HEK293 (cell line): ENCODE data around the gene FANCE.

Source experiments
- CTCF ChIA-PET: fragments of 350-600 bp; formaldehyde crosslinking; extraction: SDS; loops from one replicate; lab custom pipeline; 2021; ENCODE audit warnings: antibody characterized with exemption; lab: Yijun Ruan, JAX
- POLR2A ChIA-PET: fragments of 300-600 bp; formaldehyde crosslinking; extraction: SDS; loops from one replicate; lab custom pipeline; 2020; ENCODE audit warnings: antibody characterized with exemption, inconsistent platforms; lab: Yijun Ruan, JAX
- H3K27ac ChIP-seq: fragments of 200-500 bp; sonication (Bioruptor generic); 2 replicates; pipeline ENCODE4 v1.5.1; 2014; ENCODE audit warnings: low read depth, low read length, control low read depth, inconsistent platforms; ENCODE audit errors: extremely low read depth
- H3K36me3 ChIP-seq, 2 experiments: fragments of 200-500 bp in 1 of 2; sonication (Bioruptor generic) in 1 of 2; 1 replicate in 1 of 2; 2 replicates in 1 of 2; pipeline ENCODE4 v1.5.1; 2014 to 2017; ENCODE audit warnings: inconsistent platforms in 2 of 2, low read length in 2 of 2; ENCODE audit not compliant: control insufficient read depth in 2 of 2, insufficient read depth in 1 of 2
- H3K4me1 ChIP-seq: fragments of 200-500 bp; sonication (Bioruptor generic); 2 replicates; pipeline ENCODE4 v1.5.1; 2014; ENCODE audit warnings: mild to moderate bottlenecking, low read length, inconsistent platforms; ENCODE audit not compliant: control insufficient read depth, insufficient read depth
- H3K4me3 ChIP-seq: 2 replicates; pipeline ENCODE4 v1.5.1; 2011; ENCODE audit warnings: low read depth, mild to moderate bottlenecking, control low read depth, low read length, moderate library complexity
- H3K9me3 ChIP-seq: fragments of 200-500 bp; sonication (Bioruptor generic); 2 replicates; pipeline ENCODE4 v1.5.1; 2014; ENCODE audit warnings: low read depth, low read length, inconsistent platforms; ENCODE audit not compliant: control insufficient read depth, insufficient read depth
- ATF2 ChIP-seq: fragments of 450-650 bp; formaldehyde crosslinking; IDR thresholded peaks from 2 replicates; pipeline ENCODE4 v1.5.1; 2016; ENCODE audit warnings: missing biosample characterization, missing genetic modification characterization, low read depth
- GLI4 ChIP-seq: fragments of 450-650 bp; formaldehyde crosslinking; IDR thresholded peaks from 2 replicates; pipeline ENCODE4 v1.5.1; 2016; ENCODE audit warnings: missing biosample characterization, missing genetic modification characterization
- HOXC10 ChIP-seq: sonication (generic); formaldehyde crosslinking; IDR thresholded peaks from 2 replicates; pipeline ENCODE4 v1.8.1; 2023; ENCODE audit warnings: mild to moderate bottlenecking, missing genetic modification reagents
- SP7 ChIP-seq: fragments of 450-650 bp; formaldehyde crosslinking; IDR thresholded peaks from 2 replicates; pipeline ENCODE4 v1.5.1; 2016; ENCODE audit warnings: missing biosample characterization, missing genetic modification characterization
- TRIM28 ChIP-seq: IDR thresholded peaks from 2 replicates; pipeline ENCODE4 v1.6.1; 2011; ENCODE audit warnings: low read length, control low read depth, borderline replicate concordance
- WT1 ChIP-seq: fragments of 450-650 bp; formaldehyde crosslinking; IDR thresholded peaks from 2 replicates; pipeline ENCODE4 v1.5.1; 2016; ENCODE audit warnings: missing biosample characterization, missing genetic modification characterization
- YY2 ChIP-seq: fragments of 450-650 bp; formaldehyde crosslinking; IDR thresholded peaks from 2 replicates; pipeline ENCODE4 v1.5.1; 2016; ENCODE audit warnings: missing biosample characterization, missing genetic modification characterization
- ZBTB7A ChIP-seq: fragments of 450-650 bp; formaldehyde crosslinking; IDR thresholded peaks from 2 replicates; pipeline ENCODE4 v1.5.1; 2016; ENCODE audit warnings: low read depth, missing biosample characterization, missing genetic modification characterization
- ZBTB8A ChIP-seq: fragments of 450-650 bp; formaldehyde crosslinking; IDR thresholded peaks from 2 replicates; pipeline ENCODE4 v1.5.1; 2016; ENCODE audit warnings: missing biosample characterization, missing genetic modification characterization
- ZFP41 ChIP-seq: fragments of 450-650 bp; formaldehyde crosslinking; IDR thresholded peaks from 2 replicates; pipeline ENCODE4 v1.5.1; 2016; ENCODE audit warnings: missing biosample characterization, missing genetic modification characterization, borderline replicate concordance
- ZIC2 ChIP-seq: fragments of 450-650 bp; formaldehyde crosslinking; IDR thresholded peaks from 2 replicates; pipeline ENCODE4 v1.5.1; 2016; ENCODE audit warnings: missing biosample characterization, missing genetic modification characterization
- ZNF132 ChIP-seq: fragments of 450-650 bp; formaldehyde crosslinking; IDR thresholded peaks from 2 replicates; pipeline ENCODE4 v1.5.1; 2017; ENCODE audit warnings: missing biosample characterization, missing genetic modification characterization, borderline replicate concordance
- ZNF2 ChIP-seq: fragments of 450-650 bp; formaldehyde crosslinking; IDR thresholded peaks from 2 replicates; pipeline ENCODE4 v1.5.1; 2016; ENCODE audit warnings: missing biosample characterization, missing genetic modification characterization
- ZNF248 ChIP-seq: fragments of 450-650 bp; formaldehyde crosslinking; IDR thresholded peaks from 2 replicates; pipeline ENCODE4 v1.5.1; 2017; ENCODE audit warnings: missing biosample characterization, missing genetic modification characterization
- ZNF266 ChIP-seq: fragments of 450-650 bp; formaldehyde crosslinking; IDR thresholded peaks from 2 replicates; pipeline ENCODE4 v1.5.1; 2016; ENCODE audit warnings: missing biosample characterization, missing genetic modification characterization, low read depth
- ZNF354C ChIP-seq: fragments of 450-650 bp; formaldehyde crosslinking; IDR thresholded peaks from 2 replicates; pipeline ENCODE4 v1.5.1; 2016; ENCODE audit warnings: missing biosample characterization, missing genetic modification characterization, low read depth, borderline replicate concordance
- ZNF394 ChIP-seq: fragments of 450-650 bp; formaldehyde crosslinking; IDR thresholded peaks from 2 replicates; pipeline ENCODE4 v1.5.1; 2016; ENCODE audit warnings: missing biosample characterization, missing genetic modification characterization, mild to moderate bottlenecking, moderate library complexity, borderline replicate concordance
- ZNF416 ChIP-seq: fragments of 450-650 bp; formaldehyde crosslinking; IDR thresholded peaks from 2 replicates; pipeline ENCODE4 v1.5.1; 2016; ENCODE audit warnings: missing biosample characterization, missing genetic modification characterization
- ZNF623 ChIP-seq: fragments of 450-650 bp; formaldehyde crosslinking; IDR thresholded peaks from 2 replicates; pipeline ENCODE4 v1.5.1; 2016; ENCODE audit warnings: missing biosample characterization, missing genetic modification characterization
- ZNF776 ChIP-seq: fragments of 450-650 bp; formaldehyde crosslinking; IDR thresholded peaks from 2 replicates; pipeline ENCODE4 v1.5.0; 2017; ENCODE audit warnings: missing biosample characterization, missing genetic modification characterization, borderline replicate concordance
- TF ChIP-seq, protein P1 (sequence below): fragments of 450-650 bp; formaldehyde crosslinking; IDR thresholded peaks from 2 replicates; pipeline ENCODE4 v1.5.1; 2016; ENCODE audit warnings: missing biosample characterization, missing genetic modification characterization
- TF ChIP-seq, protein P2 (sequence below): fragments of 450-650 bp; formaldehyde crosslinking; IDR thresholded peaks from 2 replicates; pipeline ENCODE4 v1.5.1; 2016; ENCODE audit warnings: missing biosample characterization, missing genetic modification characterization
- TF ChIP-seq, protein P3 (sequence below): fragments of 450-650 bp; formaldehyde crosslinking; IDR thresholded peaks from 2 replicates; pipeline ENCODE4 v1.5.1; 2017; ENCODE audit warnings: missing biosample characterization, missing genetic modification characterization

FANCE gene

GRCh38 chr6:35409245-35409644 is 42.9 kb upstream of the FANCE start:
- no peak overlapping the region for H3K4me3 ChIP-seq
- TF ChIP-seq TRIM28 = no peak
- no peak for TF ChIP-seq ZNF623 (tag by site-specific recombination)
- TF ChIP-seq, protein P1, sequence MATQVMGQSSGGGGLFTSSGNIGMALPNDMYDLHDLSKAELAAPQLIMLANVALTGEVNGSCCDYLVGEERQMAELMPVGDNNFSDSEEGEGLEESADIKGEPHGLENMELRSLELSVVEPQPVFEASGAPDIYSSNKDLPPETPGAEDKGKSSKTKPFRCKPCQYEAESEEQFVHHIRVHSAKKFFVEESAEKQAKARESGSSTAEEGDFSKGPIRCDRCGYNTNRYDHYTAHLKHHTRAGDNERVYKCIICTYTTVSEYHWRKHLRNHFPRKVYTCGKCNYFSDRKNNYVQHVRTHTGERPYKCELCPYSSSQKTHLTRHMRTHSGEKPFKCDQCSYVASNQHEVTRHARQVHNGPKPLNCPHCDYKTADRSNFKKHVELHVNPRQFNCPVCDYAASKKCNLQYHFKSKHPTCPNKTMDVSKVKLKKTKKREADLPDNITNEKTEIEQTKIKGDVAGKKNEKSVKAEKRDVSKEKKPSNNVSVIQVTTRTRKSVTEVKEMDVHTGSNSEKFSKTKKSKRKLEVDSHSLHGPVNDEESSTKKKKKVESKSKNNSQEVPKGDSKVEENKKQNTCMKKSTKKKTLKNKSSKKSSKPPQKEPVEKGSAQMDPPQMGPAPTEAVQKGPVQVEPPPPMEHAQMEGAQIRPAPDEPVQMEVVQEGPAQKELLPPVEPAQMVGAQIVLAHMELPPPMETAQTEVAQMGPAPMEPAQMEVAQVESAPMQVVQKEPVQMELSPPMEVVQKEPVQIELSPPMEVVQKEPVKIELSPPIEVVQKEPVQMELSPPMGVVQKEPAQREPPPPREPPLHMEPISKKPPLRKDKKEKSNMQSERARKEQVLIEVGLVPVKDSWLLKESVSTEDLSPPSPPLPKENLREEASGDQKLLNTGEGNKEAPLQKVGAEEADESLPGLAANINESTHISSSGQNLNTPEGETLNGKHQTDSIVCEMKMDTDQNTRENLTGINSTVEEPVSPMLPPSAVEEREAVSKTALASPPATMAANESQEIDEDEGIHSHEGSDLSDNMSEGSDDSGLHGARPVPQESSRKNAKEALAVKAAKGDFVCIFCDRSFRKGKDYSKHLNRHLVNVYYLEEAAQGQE (tag by site-specific recombination) = no peak
- no peak for TF ChIP-seq ZNF2 (tag by site-specific recombination)
- TF ChIP-seq SP7 = no peak
- no peak for TF ChIP-seq ZBTB7A (tag by site-specific recombination)
- TF ChIP-seq, protein P2, sequence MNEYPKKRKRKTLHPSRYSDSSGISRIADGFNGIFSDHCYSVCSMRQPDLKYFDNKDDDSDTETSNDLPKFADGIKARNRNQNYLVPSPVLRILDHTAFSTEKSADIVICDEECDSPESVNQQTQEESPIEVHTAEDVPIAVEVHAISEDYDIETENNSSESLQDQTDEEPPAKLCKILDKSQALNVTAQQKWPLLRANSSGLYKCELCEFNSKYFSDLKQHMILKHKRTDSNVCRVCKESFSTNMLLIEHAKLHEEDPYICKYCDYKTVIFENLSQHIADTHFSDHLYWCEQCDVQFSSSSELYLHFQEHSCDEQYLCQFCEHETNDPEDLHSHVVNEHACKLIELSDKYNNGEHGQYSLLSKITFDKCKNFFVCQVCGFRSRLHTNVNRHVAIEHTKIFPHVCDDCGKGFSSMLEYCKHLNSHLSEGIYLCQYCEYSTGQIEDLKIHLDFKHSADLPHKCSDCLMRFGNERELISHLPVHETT = no peak
- TF ChIP-seq ATF2 (tag by site-specific recombination) = no peak
- TF ChIP-seq, protein P3, sequence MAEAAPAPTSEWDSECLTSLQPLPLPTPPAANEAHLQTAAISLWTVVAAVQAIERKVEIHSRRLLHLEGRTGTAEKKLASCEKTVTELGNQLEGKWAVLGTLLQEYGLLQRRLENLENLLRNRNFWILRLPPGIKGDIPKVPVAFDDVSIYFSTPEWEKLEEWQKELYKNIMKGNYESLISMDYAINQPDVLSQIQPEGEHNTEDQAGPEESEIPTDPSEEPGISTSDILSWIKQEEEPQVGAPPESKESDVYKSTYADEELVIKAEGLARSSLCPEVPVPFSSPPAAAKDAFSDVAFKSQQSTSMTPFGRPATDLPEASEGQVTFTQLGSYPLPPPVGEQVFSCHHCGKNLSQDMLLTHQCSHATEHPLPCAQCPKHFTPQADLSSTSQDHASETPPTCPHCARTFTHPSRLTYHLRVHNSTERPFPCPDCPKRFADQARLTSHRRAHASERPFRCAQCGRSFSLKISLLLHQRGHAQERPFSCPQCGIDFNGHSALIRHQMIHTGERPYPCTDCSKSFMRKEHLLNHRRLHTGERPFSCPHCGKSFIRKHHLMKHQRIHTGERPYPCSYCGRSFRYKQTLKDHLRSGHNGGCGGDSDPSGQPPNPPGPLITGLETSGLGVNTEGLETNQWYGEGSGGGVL (tag by site-specific recombination) = no peak
- TF ChIP-seq ZNF266 (tag by site-specific recombination) = no peak
- no peak overlapping the region for H3K27ac ChIP-seq
- H3K9me3 ChIP-seq = no peaks in the 10 kb centered on the region
- no peaks in the 10 kb centered on the region for H3K4me1 ChIP-seq
- CTCF ChIA-PET = interaction anchor here (0.7 to 1.3 kb wide), 7 partner anchors 11 to 67 kb away, joined by 3 to 5 read pairs (median 3); partner anchors contain the start of genes FANCE and PPARD
- peaks cover 0 to 23% of the 10 kb centered on the region in 2 experiments; a peak in 2 of 3 replicates for H3K36me3 ChIP-seq
- POLR2A ChIA-PET = no interaction called here

- Histone ChIP-seq H3K36me3 (peaks cover 0 to 23% of the 10 kb centered on the region in 2 experiments; a peak in 2 of 3 replicates), H3K9me3 (no peaks in the 10 kb centered on the region)
- TF ChIP-seq ZNF354C (tag by site-specific recombination) (no peak), ZNF2 (tag by site-specific recombination) (no peak), ZBTB8A (no peak), ZNF776 (tag by site-specific recombination) (no peak), GLI4 (tag by site-specific recombination) (no peak), YY2 (no peak), WT1 (tag by site-specific recombination) (no peak), HOXC10 (CRISPR knock-in tag) (no peak), ZFP41 (tag by site-specific recombination) (no peak), ZNF132 (tag by site-specific recombination) (no peak), ZNF394 (tag by site-specific recombination) (no peak), ZNF416 (no peak), ZNF248 (tag by site-specific recombination) (no peak), ZIC2 (tag by site-specific recombination) (no peak)
- TF ChIP-seq, protein P3 (tag by site-specific recombination) = no peak
- TF ChIP-seq, all 188 proteins: peak for 0
- H3K27ac ChIP-seq = no peak overlapping the region
- ChIA-PET CTCF (interaction anchor here (1.2 kb wide), 1 partner anchor 41 kb away, joined by 4 read pairs; no protein-coding TSS in a partner anchor), POLR2A (no interaction called here)
- no peak overlapping the region for H3K4me3 ChIP-seq
- H3K4me1 ChIP-seq = peaks cover 4% of the 10 kb centered on the region
Measured at GRCh38 chr6:35410131-35410530, 42.0 kb upstream of the FANCE start.
